HG03025 (cell line): ENCODE measurements around the gene TMEM231.
"Not testable (repeated sequence)": the region's sequence is repeated elsewhere in the genome, so short reads cannot be mapped to it uniquely, and the experiment has no call there.

Source experiments
- ATAC-seq: cut with Tn5 transposase; IDR thresholded peaks from one replicate; pipeline ENCODE4 v1.9.1; 2021; ENCODE audit warnings: mild to moderate bottlenecking, moderate library complexity; ENCODE audit not compliant: unreplicated experiment, low FRiP score

TMEM231 gene

DNA sequence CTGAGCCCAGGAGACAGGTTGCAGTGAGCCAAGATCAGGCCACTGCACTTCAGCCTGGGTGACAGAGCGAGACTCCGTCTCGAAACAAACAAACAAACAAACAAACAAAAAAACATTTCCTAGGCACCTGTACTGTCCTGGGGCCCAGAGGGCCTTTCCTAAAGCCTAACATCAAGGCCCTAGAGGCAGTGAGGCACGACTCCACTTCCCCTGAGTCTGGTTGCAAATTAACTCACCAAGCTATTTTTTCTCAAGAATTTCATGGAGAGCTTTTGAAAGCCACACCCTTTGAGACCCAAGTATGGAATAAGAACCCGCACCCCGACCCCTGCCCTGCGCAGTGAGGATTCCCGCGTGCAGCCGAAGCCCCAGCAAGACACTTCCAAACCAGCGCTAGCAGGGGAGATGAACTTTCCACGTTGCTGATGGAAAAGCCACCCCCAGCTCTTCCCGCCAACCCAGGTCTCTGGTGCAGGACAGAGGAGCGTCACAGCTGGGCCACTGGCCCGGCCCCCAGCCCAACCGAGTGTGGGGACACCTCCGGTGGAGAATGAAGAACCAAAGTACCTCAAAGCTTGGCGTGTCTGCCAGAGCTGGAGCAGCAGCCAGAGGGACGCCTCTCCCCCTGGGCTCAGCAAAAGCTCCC is 21.4 kb downstream of the TMEM231 start:
- ATAC-seq: no peak

- ATAC-seq: no peak
These were observed 23.3 kb downstream of the TMEM231 start for GRCh38 chr16:75532791-75533190.

DNA sequence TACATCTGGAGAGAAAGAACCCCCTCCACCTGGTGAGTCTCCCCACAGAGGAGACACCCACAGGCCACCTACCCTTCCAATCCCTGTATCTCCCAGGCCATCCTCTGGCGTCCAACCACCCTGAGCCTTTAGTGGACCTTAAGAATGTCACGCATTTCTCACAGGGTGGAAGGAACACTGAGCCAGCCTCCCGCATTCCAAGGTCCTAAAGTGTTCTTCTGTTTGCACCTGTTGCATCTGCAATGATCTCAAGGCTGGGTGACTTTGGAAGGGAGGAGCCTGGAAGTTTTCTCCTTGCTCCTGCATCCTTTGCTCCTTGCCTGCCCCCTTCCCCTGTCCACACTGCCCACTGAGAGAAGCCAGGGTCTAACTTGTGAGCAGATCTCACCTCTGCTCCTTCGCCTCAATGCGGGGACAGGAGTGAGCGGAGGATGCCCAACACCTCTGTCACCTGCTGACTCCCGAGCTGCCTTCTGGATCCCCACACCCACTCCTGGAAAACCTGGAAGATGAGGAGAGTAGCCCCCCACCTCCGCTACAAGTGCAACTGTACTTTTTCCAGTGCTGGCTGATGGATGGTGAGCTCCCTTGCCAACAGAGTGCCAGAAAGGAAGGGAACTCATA is 23.8 kb downstream of the TMEM231 start:
- ATAC-seq: no peak

DNA sequence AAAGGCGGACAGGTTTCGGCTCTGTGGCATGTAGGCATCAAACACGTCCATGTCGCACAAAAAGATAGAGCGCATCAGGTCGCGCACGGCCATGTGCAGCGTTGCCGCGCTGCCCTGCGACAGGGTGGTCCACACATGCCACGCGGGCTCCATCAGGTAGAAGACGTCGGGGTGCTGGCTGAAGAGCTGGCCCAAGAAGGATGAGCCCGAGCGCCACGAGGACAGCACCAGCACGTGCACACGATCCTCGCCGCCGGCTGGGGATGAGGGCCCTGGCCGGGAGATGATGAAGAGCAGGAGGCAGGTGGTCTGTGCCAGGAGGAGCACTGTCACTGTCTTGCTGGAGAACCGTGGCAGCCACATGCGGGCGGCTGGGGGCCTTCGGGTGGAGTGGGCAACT is 26.1 kb downstream of the TMEM231 start:
- no peak for ATAC-seq

DNA sequence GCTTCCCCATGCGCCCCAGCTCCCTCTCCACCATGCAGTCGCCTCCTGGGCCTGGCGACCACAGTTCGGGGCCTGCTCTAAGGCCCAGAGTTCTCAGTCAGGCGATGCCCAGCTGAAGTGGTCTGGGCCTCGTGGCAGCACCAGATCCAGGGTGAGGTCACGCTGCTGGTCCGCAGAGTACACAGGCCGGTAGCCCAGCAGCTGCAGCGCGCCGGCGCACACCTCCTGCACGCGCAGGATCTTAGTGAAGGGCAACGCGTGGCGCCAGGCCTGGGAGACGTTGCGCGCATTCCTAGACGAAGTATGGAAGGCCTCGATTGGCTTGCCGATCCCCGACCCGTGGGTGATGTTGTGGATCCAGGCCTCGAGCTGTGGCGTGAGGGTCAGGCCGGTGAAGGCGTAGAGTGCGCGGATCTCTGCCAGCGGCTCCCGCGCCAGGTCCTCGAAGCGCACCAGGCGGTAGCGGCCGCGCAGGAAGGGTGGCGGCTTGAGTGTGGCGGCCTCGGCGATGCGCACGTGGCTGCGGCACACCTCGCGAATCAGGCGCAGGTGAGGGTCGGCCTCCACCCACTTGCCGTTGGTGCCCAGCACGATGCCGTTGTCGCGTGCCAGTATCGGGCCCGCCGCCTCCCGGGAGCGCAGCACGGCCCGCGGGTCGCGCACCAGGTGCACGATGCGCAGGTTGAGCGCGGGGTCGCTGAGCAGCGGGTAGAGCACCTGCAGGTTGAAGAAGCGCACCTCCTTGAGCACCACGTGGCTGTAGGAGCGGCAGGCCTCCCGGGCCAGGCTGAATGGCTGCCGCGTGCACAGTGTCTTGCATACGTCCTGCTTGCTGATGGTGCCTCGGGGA is 26.8 kb downstream of the TMEM231 start:
- no peak for ATAC-seq

DNA sequence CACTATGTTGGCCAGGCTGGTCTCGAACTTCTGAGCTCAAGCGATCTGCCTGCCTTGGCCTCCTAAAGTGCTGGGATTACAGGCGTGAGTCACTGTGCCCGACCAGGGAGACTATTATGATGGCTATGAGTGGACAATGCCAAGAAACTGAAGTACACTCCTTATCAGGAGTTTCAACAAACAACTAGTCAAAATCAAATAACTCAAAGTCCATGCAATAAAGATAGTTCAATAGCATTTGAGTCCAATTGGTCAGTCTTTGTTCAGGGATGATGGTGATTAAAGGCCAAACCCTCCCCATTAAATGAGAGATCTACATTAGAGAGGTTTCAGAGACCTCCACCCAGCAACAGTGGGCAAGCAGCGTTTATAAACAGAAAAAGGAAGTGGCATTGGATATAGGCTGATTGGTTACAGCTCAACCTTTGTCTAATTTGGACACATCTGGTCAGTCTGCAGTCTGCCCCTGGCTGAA is 28.2 kb downstream of the TMEM231 start:
- ATAC-seq: no peak

- no peak for ATAC-seq
These were observed 29.8 kb downstream of the TMEM231 start for GRCh38 chr16:75526032-75526790.

DNA sequence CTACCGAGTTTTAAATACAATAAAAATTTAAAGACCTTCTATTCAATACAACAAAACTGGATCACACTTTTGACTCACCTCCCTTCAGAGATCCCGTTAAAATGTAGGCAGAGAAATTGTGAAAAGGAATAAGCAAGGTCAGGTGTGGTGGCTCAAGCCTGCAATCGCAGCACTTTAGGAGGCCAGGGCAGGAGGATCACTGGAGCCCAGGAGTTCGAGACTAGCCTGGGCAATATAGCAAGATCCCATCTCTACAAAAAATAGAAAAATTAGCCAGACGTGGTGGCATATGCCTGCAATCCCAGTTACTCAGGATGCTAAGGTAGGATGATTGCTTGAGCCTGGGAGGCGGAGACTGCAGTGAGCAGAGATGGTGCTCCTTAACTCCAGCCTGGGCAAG is 36.9 kb downstream of the TMEM231 start:
- no peak for ATAC-seq

- peak; percentile 22 for ATAC-seq
These were observed 39.7 kb downstream of the TMEM231 start for GRCh38 chr16:75516189-75516966.

GRCh38 chr16:75514296-75514695 is 41.8 kb downstream of the TMEM231 start:
- no peak for ATAC-seq

GRCh38 chr16:75506574-75506973 is 49.5 kb downstream of the TMEM231 start:
- no peak for ATAC-seq

DNA sequence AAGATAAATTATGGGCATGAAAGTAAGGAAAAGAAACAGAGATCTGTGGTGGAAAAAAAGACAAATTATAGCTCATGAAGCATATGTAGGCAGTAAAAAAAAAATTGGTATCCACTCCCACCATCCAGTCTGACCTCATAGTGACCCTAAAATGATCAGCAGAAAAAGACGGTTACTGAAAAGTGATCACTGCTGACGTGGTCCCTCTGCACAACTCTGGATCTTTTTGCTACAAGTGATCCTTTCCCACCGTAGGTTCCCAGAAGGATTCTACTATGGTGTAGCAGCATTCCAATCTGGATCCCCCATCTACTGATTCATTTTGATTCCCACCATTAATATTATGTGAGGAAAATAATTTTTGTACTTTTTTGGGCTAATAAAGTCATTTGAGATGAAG is 49.9 kb downstream of the TMEM231 start:
- ATAC-seq: no peak

- ATAC-seq: no peak
These were observed 52.3 kb downstream of the TMEM231 start for GRCh38 chr16:75503801-75504200.

DNA sequence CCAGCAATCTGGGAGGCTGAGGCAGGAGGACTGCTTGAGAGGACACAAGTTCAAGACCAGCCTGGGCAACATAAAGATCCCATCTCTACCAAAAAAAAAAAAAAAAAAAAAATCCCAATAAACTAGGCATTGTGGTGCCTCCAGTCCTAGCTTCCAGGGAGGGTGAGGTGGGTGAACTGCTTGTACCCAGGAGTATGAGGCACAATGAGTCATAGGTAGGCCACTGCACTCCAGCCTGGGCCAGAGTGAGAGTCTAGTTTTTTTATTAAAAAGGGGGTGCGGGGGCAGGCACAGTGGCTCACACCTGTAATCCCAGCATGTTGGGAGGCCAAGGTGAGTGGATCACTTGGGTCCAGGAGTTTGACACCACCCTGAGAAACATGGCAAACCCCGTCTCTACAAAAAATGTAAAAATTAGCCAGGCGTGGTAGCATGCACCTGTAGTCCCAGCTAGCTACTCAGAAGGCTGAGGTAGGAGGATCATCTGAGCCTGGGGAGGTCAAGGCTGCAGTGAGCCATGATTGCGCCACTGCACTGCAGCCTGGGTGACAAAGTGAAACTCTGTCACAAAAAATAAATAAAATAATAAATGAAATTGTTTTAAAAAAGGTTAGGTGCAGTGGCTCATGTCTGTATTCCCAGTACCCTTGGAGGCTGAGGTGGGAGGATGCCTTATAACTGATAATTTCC is 53.0 kb downstream of the TMEM231 start:
- ATAC-seq: no peak

GRCh38 chr16:75501820-75502219 is 54.2 kb downstream of the TMEM231 start:
- ATAC-seq: not testable (repeated sequence)

GRCh38 chr16:75501359-75501758 is 54.7 kb downstream of the TMEM231 start:
- ATAC-seq: no peak

GRCh38 chr16:75498605-75499322 is 57.3 kb downstream of the TMEM231 start:
- not testable (repeated sequence) for ATAC-seq

DNA sequence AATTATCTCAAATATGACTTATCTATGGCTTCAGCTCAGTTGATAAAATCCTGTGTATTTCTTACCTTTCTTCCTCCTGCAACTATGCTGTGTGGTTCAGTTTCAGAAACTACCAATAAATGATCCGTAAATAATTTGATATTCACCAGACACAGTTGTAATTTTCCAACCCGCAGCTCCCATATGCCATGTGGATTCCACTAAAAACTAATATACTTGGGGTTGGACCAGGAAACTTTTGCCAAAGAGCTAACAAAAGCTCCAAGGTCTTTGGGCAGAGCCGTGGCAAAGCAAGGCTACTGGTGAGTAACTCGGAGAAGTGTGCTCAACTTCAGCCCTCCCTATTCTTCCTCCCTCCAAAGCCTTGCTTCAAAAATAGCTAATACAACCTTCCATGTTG is 58.5 kb downstream of the TMEM231 start:
- no peak for ATAC-seq
